ENCODE measurements around the gene MRPL52. TPM values are rescaled to one million over a fixed set of nuclear protein-coding genes. Genes with fewer than 3 reads are reported as not detected.
"Not testable (repeated sequence)": the region's sequence is repeated elsewhere in the genome, so short reads cannot be mapped to it uniquely, and the experiment has no call there.

MRPL52 gene
- polyA plus RNA-seq, 4 donors = 73.5 to 91.2 (median 79.6) TPM

DNA sequence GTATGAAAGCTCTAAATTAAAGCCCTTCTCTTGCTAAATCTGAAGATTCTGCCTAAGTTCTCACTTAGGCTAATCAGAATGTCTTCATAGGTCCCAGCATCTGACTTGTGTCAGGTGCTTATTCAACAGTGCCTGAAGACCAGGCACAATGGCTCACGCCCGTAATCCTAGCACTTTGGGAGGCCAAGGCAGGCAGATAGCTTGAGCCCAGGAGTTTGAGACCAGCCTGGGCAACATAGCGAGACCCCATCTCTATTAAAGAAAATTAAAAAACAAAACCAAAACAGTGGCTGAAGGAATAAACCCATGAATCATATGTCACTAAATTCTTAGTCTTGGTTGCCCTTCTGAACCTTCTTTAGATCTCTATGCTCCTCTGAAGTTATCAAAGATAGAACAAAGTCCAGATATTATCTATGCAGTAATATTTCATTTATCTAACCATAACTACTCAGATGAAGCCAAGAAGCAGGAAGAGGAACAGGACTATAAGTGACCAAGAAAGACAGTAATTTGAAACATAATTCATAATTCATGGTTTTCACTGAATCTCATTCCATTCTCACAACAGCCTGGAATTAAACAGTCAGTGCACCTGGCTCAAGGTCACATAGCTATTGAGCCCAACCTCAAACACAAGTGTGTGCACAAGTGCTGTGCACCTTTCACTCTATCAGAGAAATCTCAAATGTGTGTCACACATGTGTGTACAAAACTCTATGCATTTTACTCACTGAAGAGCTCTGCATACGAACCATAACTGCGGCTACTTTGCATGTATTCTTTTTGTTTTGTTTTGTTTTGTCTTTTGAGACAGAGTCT lies 21.1 kb upstream of the MRPL52 start:
- DNase-seq (ENCODE audit: low read depth in 4 of 4, low spot score in 3 of 4) = no peak

DNA sequence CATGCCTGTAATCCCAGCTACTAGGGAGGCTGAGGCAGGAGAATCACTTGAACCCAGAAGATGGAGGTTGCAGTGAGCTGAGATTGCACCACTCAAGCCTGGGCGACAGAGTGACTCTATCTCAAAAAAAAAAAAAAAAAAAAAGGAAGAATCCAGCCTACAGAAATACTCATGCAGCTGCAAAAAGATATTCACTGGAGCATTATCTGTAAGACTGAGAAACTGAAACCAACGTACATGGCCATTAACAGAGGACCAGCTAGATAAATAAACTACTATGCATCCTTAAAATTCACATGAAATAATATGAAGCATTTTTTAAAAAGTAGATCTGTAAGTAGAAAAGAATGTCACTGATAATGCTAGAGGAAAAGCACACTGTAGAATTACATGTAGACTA lies 18.0 kb upstream of the MRPL52 start:
- DNase-seq (ENCODE audit: low read depth in 4 of 4, low spot score in 3 of 4) = no peak

DNA sequence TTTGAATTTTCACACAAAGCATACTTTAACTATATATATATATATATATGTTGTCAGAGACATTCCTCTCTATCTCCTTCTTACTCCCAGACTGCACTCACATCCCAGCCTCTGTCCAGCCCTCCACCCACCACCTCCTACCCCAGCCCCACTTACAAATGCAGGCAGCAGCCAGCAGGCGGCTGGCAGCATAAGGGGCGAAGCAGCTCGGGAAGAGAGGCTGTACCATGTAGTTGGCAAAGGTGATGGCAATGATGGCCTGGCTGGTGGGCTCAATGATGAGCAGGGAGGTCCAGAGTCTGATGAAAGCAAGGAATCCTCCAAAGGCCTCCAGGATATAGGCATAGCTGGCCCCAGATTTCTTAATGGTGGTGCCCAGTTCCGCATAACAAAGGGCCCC lies 16.9 kb upstream of the MRPL52 start:
- DNase-seq (ENCODE audit: low read depth in 4 of 4, low spot score in 3 of 4) = no peak

DNA sequence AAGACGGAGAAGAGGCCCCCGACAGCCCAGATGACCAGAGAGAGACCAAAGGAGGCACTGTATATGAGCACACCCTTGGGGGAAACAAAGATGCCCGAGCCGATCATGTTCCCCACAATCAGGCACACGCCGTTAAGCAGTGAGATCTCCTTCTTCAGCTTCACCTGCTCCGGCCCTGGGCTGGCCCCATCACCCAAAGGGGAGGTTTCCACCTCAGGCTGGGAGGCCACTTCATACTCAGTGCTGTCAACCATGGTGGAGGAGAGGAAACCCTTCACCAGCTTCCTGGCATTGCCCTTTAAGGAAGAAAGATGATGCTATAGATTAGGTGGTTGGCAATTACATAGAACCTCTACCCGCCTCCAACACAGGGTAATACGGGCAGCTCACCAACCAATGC lies 16.5 kb upstream of the MRPL52 start:
- no peak for DNase-seq (ENCODE audit: low read depth in 4 of 4, low spot score in 3 of 4)

DNA sequence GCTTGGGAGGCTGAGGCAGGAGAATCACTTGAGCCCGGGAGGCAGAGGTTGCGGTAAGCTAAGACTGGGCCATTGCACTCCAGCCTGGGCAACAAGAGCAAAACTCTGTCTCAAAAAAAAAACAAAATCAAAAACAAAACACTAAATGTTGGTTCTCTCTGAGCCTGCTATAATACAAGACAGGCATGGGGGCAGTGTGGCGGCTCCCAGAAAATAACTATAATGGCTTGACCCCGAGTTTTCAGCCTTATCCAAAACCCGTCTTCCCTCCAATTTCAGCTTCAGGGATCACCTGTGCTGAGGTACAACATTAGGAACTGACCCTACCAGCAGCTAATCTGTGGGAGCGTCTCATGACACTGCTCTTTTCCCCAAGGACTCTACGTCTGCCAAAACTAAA lies 15.3 kb upstream of the MRPL52 start:
- no peak for DNase-seq (ENCODE audit: low read depth in 4 of 4, low spot score in 3 of 4)

DNA sequence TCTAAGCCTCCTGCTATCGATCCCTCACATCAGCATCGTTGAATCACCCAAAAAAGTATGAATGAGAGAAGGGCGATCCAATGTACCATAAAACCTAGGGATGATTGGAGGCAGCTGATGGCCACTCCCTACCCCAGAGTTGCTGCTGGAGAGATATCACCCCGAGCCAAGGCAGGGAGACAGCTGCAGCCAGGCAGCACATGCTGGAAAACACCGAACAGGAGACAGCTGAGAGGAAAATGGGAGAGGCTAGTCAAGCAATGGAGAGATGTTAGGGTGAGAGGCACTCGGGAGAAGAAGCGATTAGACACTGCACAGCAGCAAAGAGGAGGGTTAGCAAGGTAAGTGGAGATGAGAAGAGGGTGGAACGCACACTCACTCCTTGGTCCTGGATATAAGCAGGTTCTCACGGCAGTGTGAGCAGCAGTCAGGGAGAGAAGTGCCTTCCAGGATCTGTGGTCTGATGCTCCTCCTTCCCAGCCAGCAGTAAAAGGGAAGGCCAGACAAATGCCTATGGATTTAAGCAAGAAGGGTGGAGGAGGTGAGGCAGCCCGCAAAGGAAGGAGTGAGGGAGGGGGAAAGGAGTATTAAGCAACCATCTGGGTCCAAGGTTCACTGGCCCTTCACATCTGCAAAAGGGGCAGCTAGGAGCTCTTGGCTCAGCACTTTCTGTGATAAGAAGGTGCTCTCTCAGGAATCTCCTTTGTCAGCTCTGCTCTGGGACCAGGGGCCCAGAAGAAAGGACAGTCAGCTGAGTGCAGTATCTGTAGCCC lies 14.6 kb upstream of the MRPL52 start, which contains the start of gene SLC7A7:
SLC7A7 (minus strand) TSS at position 495 of the 773 bp plus-strand sequence. CDS start 2,037 bp downstream, outside the sequence.
- no peak for DNase-seq (ENCODE audit: low read depth in 4 of 4, low spot score in 3 of 4)

DNA sequence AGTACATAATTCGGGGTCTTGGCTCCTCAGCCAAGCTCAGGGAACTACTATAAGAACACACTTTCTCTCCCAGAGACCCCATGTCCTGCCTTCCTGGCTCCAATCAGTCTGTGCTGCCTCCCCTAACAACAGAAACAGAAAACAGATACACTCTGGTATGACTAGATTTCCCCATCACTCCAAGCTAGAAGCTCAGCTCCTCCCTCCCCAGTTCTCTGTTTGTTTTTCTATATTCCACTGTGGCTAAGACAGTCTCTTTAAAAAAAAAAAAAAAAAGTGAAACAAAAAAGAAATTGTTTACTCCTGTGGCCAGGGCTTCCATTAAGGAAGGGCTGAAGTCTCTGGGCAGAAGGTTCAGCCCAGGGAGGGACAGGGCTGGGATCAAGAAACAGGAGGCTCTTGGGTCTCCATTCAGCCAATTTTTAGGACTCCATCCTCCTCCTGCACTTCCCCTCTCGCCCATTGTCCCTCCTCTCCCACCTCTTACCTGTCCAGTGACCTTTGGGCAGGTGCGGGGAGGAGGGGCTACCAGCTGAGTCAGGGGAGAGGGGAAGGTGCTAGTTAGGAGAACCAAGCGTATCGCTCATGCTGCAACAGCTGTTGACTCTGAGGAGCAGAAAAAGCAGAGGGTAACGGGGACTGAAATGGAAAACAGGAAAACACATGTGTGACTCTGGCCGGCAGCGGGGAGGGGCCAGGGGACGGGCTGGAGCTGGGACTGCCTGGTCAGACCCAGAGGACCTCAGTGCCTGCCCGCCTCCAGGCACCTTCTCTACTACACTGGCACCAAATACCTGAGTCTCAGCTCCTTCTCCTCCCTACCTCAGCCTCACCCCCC lies 10.3 kb upstream of the MRPL52 start:
- no peak for DNase-seq (ENCODE audit: low read depth in 4 of 4, low spot score in 3 of 4)

DNA sequence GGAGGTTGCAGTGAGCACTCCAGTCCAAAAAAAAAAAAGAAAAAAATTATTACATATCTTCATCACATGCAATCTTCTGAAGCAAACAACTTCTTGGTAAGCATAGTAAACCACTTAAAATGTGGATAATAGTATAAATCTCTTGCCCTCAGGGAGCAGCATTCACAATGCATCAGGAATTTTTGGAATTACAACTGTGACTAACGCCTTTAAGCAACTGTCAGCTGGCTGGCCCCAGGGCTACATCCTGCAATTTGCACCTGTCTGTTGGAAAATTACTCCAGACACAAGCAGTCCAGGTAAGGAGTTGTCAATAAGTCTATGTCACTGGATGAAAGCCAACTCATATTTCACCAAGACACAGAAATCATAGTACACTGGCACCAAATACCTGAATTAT lies 9.0 kb upstream of the MRPL52 start:
- DNase-seq (ENCODE audit: low read depth in 4 of 4, low spot score in 3 of 4) = no peak

DNA sequence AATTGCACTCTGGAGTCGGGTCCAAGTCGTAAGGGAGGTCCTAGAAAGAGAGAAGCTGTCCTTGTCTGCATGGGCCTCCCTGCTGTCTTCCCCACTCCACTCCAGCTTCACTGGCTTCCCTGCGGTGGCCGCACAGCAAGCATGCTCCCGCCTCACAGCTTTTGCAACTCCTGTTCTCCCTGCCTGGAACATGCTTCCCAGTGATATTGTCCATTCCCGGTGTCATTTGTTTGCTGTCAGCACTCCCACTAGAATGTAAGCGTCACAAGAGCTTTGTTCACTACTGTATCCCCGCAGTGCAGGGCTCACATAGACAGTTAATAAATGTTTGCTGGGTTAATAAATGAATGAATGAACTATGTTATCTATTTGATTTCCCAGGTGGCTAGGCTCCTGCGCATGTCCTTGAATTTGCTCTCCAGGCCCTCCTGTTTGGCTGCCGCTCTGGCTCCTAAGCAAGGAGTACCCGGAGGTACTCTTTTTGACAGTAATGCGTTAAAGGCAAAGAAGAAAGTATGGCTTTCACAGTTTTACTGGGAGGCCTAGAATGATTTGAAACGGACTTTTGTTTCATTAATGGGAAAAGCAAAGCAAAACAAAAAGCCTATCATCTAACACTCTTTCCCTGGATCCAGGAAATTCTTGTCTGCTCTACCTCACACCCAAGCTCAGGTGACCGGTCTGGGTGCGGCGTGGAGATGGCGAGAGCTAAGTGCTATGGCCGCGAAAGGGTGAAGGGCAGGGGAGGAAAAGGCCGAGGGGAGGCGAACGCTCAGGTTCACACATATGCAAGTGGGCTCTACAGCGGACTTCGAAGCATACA lies 8.3 kb upstream of the MRPL52 start:
- DNase-seq (ENCODE audit: low read depth in 4 of 4, low spot score in 3 of 4) = no peak

DNA sequence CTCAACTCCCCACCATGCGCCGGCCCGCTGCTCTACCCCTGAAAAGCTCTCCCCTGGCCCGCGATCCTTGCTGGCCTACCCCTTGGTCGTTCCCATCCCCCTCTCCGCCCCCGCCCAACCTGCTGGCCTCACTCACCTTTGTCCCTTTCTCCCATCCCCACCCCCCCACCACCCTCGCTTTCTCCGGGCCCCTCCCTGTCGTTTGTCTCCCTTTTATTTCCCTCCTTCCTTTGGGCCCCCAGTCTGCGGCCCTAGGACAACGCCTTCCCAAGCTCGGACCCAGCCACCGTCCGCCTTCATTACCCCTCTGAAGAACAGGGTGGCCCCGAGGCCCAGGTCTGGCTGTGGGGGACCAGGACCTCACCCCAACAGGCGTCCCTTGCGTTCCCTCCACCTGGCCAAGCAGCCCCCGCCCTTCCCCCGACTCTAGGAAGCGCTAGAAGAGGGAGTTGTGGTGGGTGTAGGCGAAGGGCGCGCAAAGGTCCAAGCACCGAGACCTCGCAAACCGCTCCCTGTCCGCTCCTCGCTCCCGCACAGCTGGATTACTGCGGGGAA lies 7.6 kb upstream of the MRPL52 start:
- DNase-seq (ENCODE audit: low read depth in 4 of 4, low spot score in 3 of 4) = no peak

DNA sequence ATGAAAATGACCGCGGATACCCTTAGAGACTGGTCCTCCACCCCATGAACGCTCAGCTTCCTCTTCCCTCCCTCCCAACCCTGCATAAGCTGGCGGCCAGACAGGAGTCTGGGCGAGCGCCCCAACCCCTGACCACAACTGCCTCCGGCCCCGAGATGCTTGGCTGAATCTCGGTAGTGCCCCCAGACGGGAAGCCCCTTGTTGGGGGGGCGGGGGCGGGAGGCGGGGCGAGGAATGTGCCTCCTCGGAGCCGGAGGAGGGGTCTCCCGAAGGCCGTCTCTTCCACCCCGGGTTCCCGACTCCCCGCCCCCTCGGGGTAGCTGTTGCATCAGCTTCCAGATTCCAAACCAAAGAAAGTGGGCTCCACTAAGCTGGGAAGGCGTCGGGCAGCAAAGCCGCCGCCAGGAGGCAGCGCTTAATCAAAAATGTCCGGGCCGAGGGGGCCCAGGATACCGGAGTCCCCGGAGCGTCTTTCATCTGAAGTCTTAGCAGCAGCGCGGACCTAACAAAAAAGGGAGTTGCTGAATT lies 7.1 kb upstream of the MRPL52 start:
- DNase-seq (ENCODE audit: low read depth in 4 of 4, low spot score in 3 of 4) = peak in 2 of 4 donors; percentile 69 to 80

DNA sequence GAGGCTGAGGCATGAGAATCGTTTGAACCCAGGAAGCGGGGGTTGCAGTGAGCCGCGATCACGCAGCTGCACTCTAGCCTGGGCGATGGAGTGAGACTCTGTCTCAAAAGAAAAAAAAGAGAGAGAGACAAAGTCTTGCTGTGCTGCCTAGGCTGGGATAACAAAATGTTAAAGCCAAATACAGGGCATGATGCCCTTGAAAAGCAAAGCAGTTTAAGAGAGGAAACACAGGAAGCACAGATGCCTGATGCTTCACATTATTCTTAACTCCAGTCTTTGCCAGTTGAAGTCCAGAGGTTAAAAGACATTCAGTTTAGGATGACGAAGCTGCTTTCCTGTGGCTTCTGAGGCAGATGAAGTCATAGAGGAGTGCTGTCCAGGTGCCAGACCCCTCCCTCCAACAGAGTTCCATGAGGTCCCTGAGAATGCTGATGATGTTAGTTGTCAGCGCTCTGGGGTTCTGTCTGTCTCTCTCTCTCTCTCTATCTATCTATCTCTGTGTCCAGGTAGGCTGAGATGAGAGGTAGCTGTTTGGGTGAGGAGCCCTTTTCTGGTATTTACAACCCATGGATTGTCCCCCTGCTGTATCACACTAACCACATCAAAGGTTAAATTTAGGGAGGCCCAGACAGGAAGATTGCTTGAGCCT lies 4.9 kb upstream of the MRPL52 start:
- DNase-seq (ENCODE audit: low read depth in 4 of 4, low spot score in 3 of 4) = no peak

DNA sequence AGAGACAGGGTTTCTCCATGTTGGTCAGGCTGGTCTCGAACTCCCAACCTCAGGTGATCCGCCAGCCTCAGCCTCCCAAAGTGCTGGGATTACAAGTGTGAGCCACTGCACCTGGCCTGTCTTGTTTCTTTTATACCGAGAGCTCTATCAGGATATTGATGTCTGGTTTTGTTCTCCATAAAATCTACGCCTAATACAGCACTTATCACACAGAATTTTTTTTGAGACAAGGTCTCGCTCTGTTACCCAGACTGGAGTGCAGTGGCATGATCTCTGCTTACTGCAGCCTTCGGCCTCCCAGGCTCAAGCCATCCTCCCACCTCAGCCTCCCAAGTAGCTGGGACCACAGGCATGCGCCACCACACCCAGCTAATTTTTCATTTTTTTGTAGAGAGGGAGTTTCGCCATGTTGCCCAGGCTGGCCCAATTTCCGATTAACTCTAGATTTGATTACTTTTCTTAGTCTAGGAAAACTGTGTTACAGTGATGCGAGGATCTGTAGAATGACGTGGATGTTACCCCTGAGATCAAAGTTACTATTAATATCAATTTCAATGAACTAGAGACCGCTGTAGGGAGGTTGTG lies 519 bp upstream of the MRPL52 start:
- not testable (repeated sequence) for DNase-seq (ENCODE audit: low read depth in 4 of 4, low spot score in 3 of 4)

DNA sequence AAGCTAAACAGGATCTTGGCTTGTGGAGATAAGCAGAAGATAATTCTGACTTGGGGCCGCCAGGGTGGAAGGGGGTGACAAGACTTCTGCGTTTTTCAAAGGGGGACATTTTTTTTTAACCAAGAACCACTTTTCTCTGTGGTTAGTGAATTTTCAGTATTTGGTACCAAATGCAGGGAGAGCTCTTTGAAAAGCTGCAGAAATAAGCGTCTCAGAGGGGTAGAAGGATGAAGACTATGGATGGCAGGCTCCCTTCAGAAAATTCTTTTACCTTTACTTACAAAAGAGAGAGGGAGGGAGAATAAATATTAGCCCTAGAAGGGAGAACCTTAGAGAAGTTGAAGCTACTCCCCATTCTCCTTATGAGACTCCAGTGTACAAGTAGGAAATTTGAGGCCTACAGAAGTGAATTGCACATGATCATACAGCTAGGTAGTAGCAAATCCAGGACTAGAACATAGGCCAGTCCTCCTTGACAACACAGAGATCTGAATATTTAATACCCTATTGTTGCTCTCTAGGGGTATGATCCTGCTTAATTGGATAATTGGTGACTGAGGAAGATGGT lies 840 bp downstream of the MRPL52 start:
- no peak for DNase-seq (ENCODE audit: low read depth in 4 of 4, low spot score in 3 of 4)

DNA sequence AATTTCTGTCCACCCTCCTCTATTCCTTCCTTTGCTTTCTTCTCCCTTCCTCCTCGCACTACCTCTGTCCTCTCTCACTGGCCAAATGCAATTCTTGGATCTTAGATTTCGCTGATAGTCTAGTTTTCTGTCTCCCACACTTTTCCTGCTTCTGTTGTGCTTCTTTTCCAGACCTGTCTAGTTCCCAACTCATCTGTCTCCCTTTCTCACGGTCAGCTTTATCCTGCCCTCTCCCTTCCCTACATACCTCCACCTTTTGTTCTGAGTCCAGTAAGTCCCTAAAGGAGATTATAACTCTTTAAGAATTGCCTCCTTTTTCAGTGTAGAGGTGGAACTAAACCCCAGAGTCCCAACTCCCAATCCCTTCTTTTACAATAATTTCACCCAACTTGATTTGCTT lies 5.8 kb downstream of the MRPL52 start:
- DNase-seq (ENCODE audit: low read depth in 4 of 4, low spot score in 3 of 4) = no peak

DNA sequence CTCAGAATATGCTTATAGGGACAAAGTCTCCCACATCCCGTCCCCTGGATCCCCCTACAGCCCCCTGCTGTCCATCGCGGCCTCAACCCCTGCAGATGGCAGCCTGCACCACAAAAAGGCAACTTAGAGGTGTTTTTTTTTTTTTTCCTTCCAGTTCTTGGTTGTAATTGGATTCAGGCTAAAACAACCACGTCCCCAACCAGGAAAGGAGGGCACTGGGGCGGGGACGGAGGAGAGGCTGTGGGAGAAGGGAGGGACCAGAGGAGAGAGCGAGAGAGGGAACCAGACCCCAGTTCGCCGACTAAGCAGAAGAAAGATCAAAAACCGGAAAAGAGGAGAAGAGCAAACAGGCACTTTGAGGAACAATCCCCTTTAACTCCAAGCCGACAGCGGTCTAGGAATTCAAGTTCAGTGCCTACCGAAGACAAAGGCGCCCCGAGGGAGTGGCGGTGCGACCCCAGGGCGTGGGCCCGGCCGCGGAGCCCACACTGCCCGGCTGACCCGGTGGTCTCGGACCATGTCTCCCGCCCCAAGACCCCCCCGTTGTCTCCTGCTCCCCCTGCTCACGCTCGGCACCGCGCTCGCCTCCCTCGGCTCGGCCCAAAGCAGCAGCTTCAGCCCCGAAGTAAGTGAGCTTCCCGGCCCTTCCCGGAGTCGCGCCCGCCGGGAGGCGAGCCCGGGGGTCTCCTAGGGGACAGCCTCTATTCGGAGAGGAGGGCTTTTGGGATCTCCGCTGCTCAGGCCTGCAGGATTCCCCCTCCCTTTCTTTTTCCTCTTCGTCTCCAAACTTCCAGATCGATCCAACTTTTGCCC lies 6.8 kb downstream of the MRPL52 start, which contains the start of gene MMP14:
MMP14 (plus strand) TSS at position 285 of the 813 bp plus-strand sequence; CDS start at position 518, 233 bp downstream.
- DNase-seq (ENCODE audit: low read depth in 4 of 4, low spot score in 3 of 4) = peak in 1 of 4 donors; percentile 83

DNA sequence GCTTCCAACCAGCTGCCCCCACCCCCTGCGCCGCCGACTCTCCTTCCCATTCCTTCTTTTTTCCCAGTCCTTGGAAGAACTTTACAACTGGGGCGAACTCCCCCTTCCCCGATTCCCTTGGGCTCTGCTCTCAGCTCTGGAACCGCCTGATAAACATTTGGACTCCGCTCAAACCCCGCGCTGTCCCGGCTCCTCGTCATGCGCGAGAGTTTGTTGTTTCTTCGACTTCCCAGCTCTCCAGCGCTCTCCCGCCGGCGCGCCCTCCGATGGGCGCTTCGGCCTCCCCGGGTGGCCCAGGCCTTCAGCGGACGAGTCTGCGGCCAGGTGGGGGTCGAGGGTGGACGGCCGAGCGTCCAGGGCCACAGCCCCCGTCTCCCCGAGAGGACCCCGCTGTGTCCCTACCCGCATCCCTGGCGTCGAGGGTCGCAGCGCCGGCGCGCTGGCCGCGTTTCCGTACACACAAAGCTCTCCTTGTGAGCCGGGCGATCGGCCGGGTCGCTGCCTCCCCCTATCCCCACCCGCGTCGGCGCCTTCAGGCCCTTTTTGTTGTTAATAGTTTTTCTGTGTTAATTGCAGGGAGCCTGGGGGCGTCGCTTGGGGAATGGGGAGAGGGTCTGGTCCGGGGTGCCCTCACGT lies 7.5 kb downstream of the MRPL52 start:
- no peak for DNase-seq (ENCODE audit: low read depth in 4 of 4, low spot score in 3 of 4)

Measured in right renal pelvis (tissue), 4 donors.